IPS-18a (cell line): ENCODE measurements around the gene TEX11.
A peak's percentile ranks its signal among the peaks of the same experiment; 100 is the strongest.
"Not testable (repeated sequence)": the region's sequence is repeated elsewhere in the genome, so short reads cannot be mapped to it uniquely, and the experiment has no call there.

Experiments
- H3K27ac ChIP-seq: one replicate; pipeline ENCODE4 v1.5.1; 2013; ENCODE audit warnings: low read length
- H3K27me3 ChIP-seq: one replicate; pipeline ENCODE4 v1.6.1; 2013; ENCODE audit warnings: mild to moderate bottlenecking, low read length; ENCODE audit not compliant: control insufficient read depth, insufficient read depth
- H3K36me3 ChIP-seq: one replicate; pipeline ENCODE4 v1.6.1; 2013; ENCODE audit warnings: low read depth, low read length; ENCODE audit not compliant: control insufficient read depth
- H3K4me1 ChIP-seq: one replicate; pipeline ENCODE4 v1.6.1; 2013; ENCODE audit warnings: low read depth, low read length; ENCODE audit not compliant: control insufficient read depth
- H3K4me3 ChIP-seq: one replicate; pipeline ENCODE4 v1.5.1; 2013; ENCODE audit warnings: low read length
- H3K9ac ChIP-seq: one replicate; pipeline ENCODE4 v1.6.1; 2013; ENCODE audit warnings: mild to moderate bottlenecking, low read length, moderate library complexity
- H3K9me3 ChIP-seq: one replicate; pipeline ENCODE4 v1.6.1; 2013; ENCODE audit warnings: low read depth, low read length; ENCODE audit not compliant: control insufficient read depth

TEX11 gene

GRCh38 chrX:70908541-70908940 is at the start of gene TEX11:
Gene TEX11 (minus strand): TSS chrX:70908711. CDS start chrX:70907789, 922 bp downstream.
- Histone ChIP-seq H3K4me1 (no peaks in the 10 kb centered on the region), H3K27me3 (no peaks in the 10 kb centered on the region), H3K9me3 (peaks cover 5% of the 10 kb centered on the region), H3K9ac (no peak within 1 kb of the TSS), H3K4me3 (no peak within 1 kb of the TSS), H3K27ac (no peak within 1 kb of the TSS), H3K36me3 (no peaks in the 10 kb centered on the region)

- Histone ChIP-seq H3K4me3 (no peak overlapping the region), H3K9ac (no peak overlapping the region), H3K27ac (no peak overlapping the region), H3K4me1 (no peaks in the 10 kb centered on the region), H3K36me3 (no peaks in the 10 kb centered on the region), H3K27me3 (no peaks in the 10 kb centered on the region), H3K9me3 (peaks cover 15% of the 10 kb centered on the region)
Measured at GRCh38 chrX:70954871-70955270, 46.4 kb upstream of the TEX11 start.

GRCh38 chrX:70924294-70924911 is 15.9 kb upstream of the TEX11 start:
- H3K27me3 ChIP-seq: no peaks in the 10 kb centered on the region
- H3K4me1 ChIP-seq: peaks cover 11% of the 10 kb centered on the region
- H3K36me3 ChIP-seq: peaks cover 33% of the 10 kb centered on the region
- H3K27ac ChIP-seq: no peak overlapping the region
- no peak overlapping the region for H3K9ac ChIP-seq
- no peak overlapping the region for H3K4me3 ChIP-seq
- H3K9me3 ChIP-seq: peaks cover 23% of the 10 kb centered on the region

GRCh38 chrX:70922774-70923473 is 14.4 kb upstream of the TEX11 start:
- H3K9ac ChIP-seq: no peak overlapping the region
- H3K4me3 ChIP-seq: peak overlapping the region; percentile 0
- no peak overlapping the region for H3K27ac ChIP-seq

GRCh38 chrX:70921709-70922352 is 13.3 kb upstream of the TEX11 start:
- Histone ChIP-seq H3K4me3 (peak overlapping the region; percentile 39), H3K9ac (no peak overlapping the region), H3K9me3 (peaks cover 25% of the 10 kb centered on the region), H3K36me3 (peaks cover 21% of the 10 kb centered on the region), H3K27ac (peak overlapping the region; percentile 39), H3K27me3 (no peaks in the 10 kb centered on the region), H3K4me1 (peaks cover 11% of the 10 kb centered on the region)

More at GRCh38 chrX:70922774-70923473, 14.4 kb upstream of the TEX11 start:
- Histone ChIP-seq H3K27me3 (no peaks in the 10 kb centered on the region), H3K36me3 (peaks cover 32% of the 10 kb centered on the region), H3K4me1 (peaks cover 11% of the 10 kb centered on the region), H3K9me3 (peaks cover 23% of the 10 kb centered on the region)

- Histone ChIP-seq H3K4me1 (peaks cover 3% of the 10 kb centered on the region), H3K9ac (no peak overlapping the region), H3K27me3 (no peaks in the 10 kb centered on the region), H3K36me3 (no peaks in the 10 kb centered on the region), H3K27ac (no peak overlapping the region), H3K4me3 (no peak overlapping the region), H3K9me3 (peaks cover 14% of the 10 kb centered on the region)
Measured at GRCh38 chrX:70916754-70917153, 8.2 kb upstream of the TEX11 start.

- Histone ChIP-seq H3K9ac (no peak overlapping the region), H3K9me3 (peaks cover 5% of the 10 kb centered on the region), H3K27ac (no peak overlapping the region), H3K4me3 (no peak overlapping the region), H3K4me1 (no peaks in the 10 kb centered on the region), H3K27me3 (no peaks in the 10 kb centered on the region), H3K36me3 (no peaks in the 10 kb centered on the region)
Measured at GRCh38 chrX:70907900-70908299, 611 bp downstream of the TEX11 start.

- H3K36me3 ChIP-seq: no peaks in the 10 kb centered on the region
- no peaks in the 10 kb centered on the region for H3K4me1 ChIP-seq
Measured at GRCh38 chrX:70901465-70901864, 7.0 kb downstream of the TEX11 start.

GRCh38 chrX:70890441-70890840 is 18.1 kb downstream of the TEX11 start:
- H3K4me3 ChIP-seq, H3K36me3 ChIP-seq, H3K4me1 ChIP-seq, H3K9ac ChIP-seq, H3K27ac ChIP-seq, H3K27me3 ChIP-seq: not testable (repeated sequence)
- H3K9me3 ChIP-seq: peaks cover 18% of the 10 kb centered on the region

More at GRCh38 chrX:70901465-70901864, 7.0 kb downstream of the TEX11 start:
- no peak overlapping the region for H3K9ac ChIP-seq
- no peaks in the 10 kb centered on the region for H3K9me3 ChIP-seq
- no peaks in the 10 kb centered on the region for H3K27me3 ChIP-seq
- H3K4me3 ChIP-seq: no peak overlapping the region
- H3K27ac ChIP-seq: no peak overlapping the region

- Histone ChIP-seq H3K9me3 (peaks cover 3% of the 10 kb centered on the region), H3K27me3 (no peaks in the 10 kb centered on the region), H3K4me3 (no peak overlapping the region), H3K27ac (no peak overlapping the region), H3K4me1 (no peaks in the 10 kb centered on the region), H3K9ac (no peak overlapping the region), H3K36me3 (no peaks in the 10 kb centered on the region)
Measured at GRCh38 chrX:70878902-70879301, 29.6 kb downstream of the TEX11 start.

- Histone ChIP-seq H3K27me3 (no peaks in the 10 kb centered on the region), H3K9ac (no peak overlapping the region), H3K36me3 (no peaks in the 10 kb centered on the region), H3K4me3 (no peak overlapping the region), H3K27ac (no peak overlapping the region), H3K4me1 (no peaks in the 10 kb centered on the region), H3K9me3 (peaks cover 13% of the 10 kb centered on the region)
Measured at GRCh38 chrX:70852294-70852693, 56.2 kb downstream of the TEX11 start.
